ENCODE results near the gene LYPD8.

- TF ChIP-seq, protein P1, sequence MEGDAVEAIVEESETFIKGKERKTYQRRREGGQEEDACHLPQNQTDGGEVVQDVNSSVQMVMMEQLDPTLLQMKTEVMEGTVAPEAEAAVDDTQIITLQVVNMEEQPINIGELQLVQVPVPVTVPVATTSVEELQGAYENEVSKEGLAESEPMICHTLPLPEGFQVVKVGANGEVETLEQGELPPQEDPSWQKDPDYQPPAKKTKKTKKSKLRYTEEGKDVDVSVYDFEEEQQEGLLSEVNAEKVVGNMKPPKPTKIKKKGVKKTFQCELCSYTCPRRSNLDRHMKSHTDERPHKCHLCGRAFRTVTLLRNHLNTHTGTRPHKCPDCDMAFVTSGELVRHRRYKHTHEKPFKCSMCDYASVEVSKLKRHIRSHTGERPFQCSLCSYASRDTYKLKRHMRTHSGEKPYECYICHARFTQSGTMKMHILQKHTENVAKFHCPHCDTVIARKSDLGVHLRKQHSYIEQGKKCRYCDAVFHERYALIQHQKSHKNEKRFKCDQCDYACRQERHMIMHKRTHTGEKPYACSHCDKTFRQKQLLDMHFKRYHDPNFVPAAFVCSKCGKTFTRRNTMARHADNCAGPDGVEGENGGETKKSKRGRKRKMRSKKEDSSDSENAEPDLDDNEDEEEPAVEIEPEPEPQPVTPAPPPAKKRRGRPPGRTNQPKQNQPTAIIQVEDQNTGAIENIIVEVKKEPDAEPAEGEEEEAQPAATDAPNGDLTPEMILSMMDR (IDR thresholded peaks at IDR 0.05) = no peak
- TF ChIP-seq POLR2AphosphoS5 (IDR thresholded peaks at IDR 0.05) = no peak
- no peak for TF ChIP-seq POLR2A (IDR thresholded peaks at IDR 0.05; ENCODE audit: low read depth)
- TF ChIP-seq EP300 (IDR thresholded peaks at IDR 0.05) = no peak
These were observed 44.9 kb upstream of the LYPD8 start for GRCh38 chr1:248800459-248800858.
